Neuronal stem cell (in vitro differentiated cells): Measurements from ENCODE around the gene MYH14.
A peak's percentile ranks its signal among the peaks of the same experiment; 100 is the strongest.

Source experiments
- DNase-seq: peaks from one replicate; pipeline ENCODE4 v3.0.0-alpha.2; 2013; ENCODE audit warnings: low spot score
- H2AFZ ChIP-seq: one replicate; pipeline ENCODE4 v1.6.1; 2013; ENCODE audit warnings: mild to moderate bottlenecking, low read length, inconsistent platforms
- H2AK5ac ChIP-seq: 2 replicates; pipeline ENCODE4 v1.6.1; 2013; ENCODE audit warnings: low read depth, mild to moderate bottlenecking, inconsistent platforms, low read length, moderate library complexity, mixed read lengths
- H2BK120ac ChIP-seq: 2 replicates; pipeline ENCODE4 v1.6.1; 2013; ENCODE audit warnings: low read depth, mild to moderate bottlenecking, inconsistent platforms, low read length, moderate library complexity, mixed read lengths
- H2BK12ac ChIP-seq: one replicate; pipeline ENCODE4 v1.6.1; 2013; ENCODE audit warnings: low read length, inconsistent platforms
- H2BK15ac ChIP-seq: 2 replicates; pipeline ENCODE4 v1.6.1; 2013; ENCODE audit warnings: mild to moderate bottlenecking, low read length, inconsistent platforms, mixed read lengths
- H2BK5ac ChIP-seq: one replicate; pipeline ENCODE4 v1.6.1; 2013; ENCODE audit warnings: inconsistent platforms, mild to moderate bottlenecking, low read length, moderate library complexity
- H3K14ac ChIP-seq: one replicate; pipeline ENCODE4 v1.6.1; 2013; ENCODE audit warnings: low read length, inconsistent platforms
- H3K18ac ChIP-seq: 2 replicates; pipeline ENCODE4 v1.6.1; 2013; ENCODE audit warnings: low read length, inconsistent platforms
- H3K23ac ChIP-seq: 2 replicates; pipeline ENCODE4 v1.6.1; 2013; ENCODE audit warnings: low read depth, mild to moderate bottlenecking, mixed read lengths, low read length, inconsistent platforms; ENCODE audit not compliant: poor library complexity
- H3K27ac ChIP-seq: replicated peaks from 3 replicates; pipeline ENCODE4 v1.5.1; 2013; ENCODE audit warnings: low read length, inconsistent platforms
- H3K27me3 ChIP-seq, 3 experiments: 2 replicates each; pipeline ENCODE4 v1.6.1; 2013; ENCODE audit warnings: low read length in 3 of 3, mild to moderate bottlenecking in 2 of 3, inconsistent platforms in 1 of 3, low read depth in 1 of 3, mixed read lengths in 1 of 3, moderate library complexity in 1 of 3; ENCODE audit not compliant: control insufficient read depth in 3 of 3, insufficient read depth in 3 of 3
- H3K36me3 ChIP-seq, 2 donors: replicated peaks in 1 of 2; 2 replicates each; pipeline ENCODE4 v1.6.1; 2013; ENCODE audit warnings: low read length in 2 of 2; ENCODE audit not compliant: control insufficient read depth in 2 of 2, insufficient read depth in 2 of 2
- H3K4ac ChIP-seq: 2 replicates; pipeline ENCODE4 v1.6.1; 2013; ENCODE audit warnings: inconsistent platforms, mild to moderate bottlenecking, low read length, moderate library complexity
- H3K4me1 ChIP-seq, 2 donors: 1 replicate in 1 of 2; 2 replicates in 1 of 2; pipeline ENCODE4 v1.6.1; 2013; ENCODE audit warnings: low read length in 2 of 2, low read depth in 1 of 2; ENCODE audit not compliant: control insufficient read depth in 2 of 2, insufficient read depth in 1 of 2
- H3K4me2 ChIP-seq: one replicate; pipeline ENCODE4 v1.6.1; 2013; ENCODE audit warnings: mild to moderate bottlenecking, low read length, inconsistent platforms; ENCODE audit not compliant: insufficient read depth, poor library complexity, severe bottlenecking
- H3K4me3 ChIP-seq, 2 donors: 2 replicates each; pipeline ENCODE4 v1.5.1; 2013; ENCODE audit warnings: low read length in 2 of 2, mild to moderate bottlenecking in 2 of 2, inconsistent platforms in 1 of 2, moderate library complexity in 1 of 2
- H3K79me1 ChIP-seq: one replicate; pipeline ENCODE4 v1.6.1; 2013; ENCODE audit warnings: low read depth, mild to moderate bottlenecking, inconsistent platforms, low read length, moderate library complexity
- H3K9ac ChIP-seq: one replicate; pipeline ENCODE4 v1.6.1; 2013; ENCODE audit warnings: mild to moderate bottlenecking, low read depth, low read length, inconsistent platforms; ENCODE audit not compliant: poor library complexity
- H3K9me3 ChIP-seq, 2 donors: replicated peaks in 1 of 2; 2 replicates each; pipeline versions ENCODE3 to v1.6.1; 2013; ENCODE audit warnings: low read length in 2 of 2, mild to moderate bottlenecking in 2 of 2, inconsistent platforms in 1 of 2, low read depth in 1 of 2, mixed read lengths in 1 of 2, moderate library complexity in 1 of 2; ENCODE audit not compliant: control insufficient read depth in 2 of 2, insufficient read depth in 1 of 2
- H4K8ac ChIP-seq: one replicate; pipeline ENCODE4 v1.6.1; 2013; ENCODE audit warnings: low read depth, mild to moderate bottlenecking, inconsistent platforms, low read length, moderate library complexity
- H4K91ac ChIP-seq: one replicate; pipeline ENCODE4 v1.6.1; 2013; ENCODE audit warnings: low read length, low read depth, mild to moderate bottlenecking, inconsistent platforms; ENCODE audit not compliant: poor library complexity
- WGBS, 2 donors: extraction: QIAGEN DNeasy Blood & Tissue Kit; methylation state at CpG; one replicate each; pipeline ENCODE4 v1.1.7; 2013; ENCODE audit warnings: missing lambda C conversion rate in 2 of 2, mixed read lengths in 1 of 2; ENCODE audit not compliant: insufficient read length in 2 of 2, insufficient replicate concordance in 1 of 2; ENCODE audit errors: extremely low coverage in 2 of 2; 5-methylcytosine and 5-hydroxymethylcytosine counted together

The MYH14 gene

GRCh38 chr19:50172726-50173125 is 30.7 kb upstream of the MYH14 start:
- no peak overlapping the region for H2BK120ac ChIP-seq
- H2AK5ac ChIP-seq = no peak overlapping the region
- no peak overlapping the region for H3K18ac ChIP-seq
- peaks cover 0 to 3% (median 0%) of the 10 kb centered on the region in 3 experiments for H3K27me3 ChIP-seq
- no peaks in the 10 kb centered on the region for H3K79me1 ChIP-seq
- no peak overlapping the region for H3K4ac ChIP-seq
- no peak overlapping the region for H2BK12ac ChIP-seq
- no peak overlapping the region for H4K91ac ChIP-seq
- no peak overlapping the region for H3K14ac ChIP-seq
- H3K4me1 ChIP-seq = peaks cover 0 to 1% of the 10 kb centered on the region in 2 donors
- H3K27ac ChIP-seq = no peak overlapping the region
- H2AFZ ChIP-seq = no peak overlapping the region
- H3K4me2 ChIP-seq = no peak overlapping the region
- H4K8ac ChIP-seq = no peak overlapping the region
- no peak overlapping the region for H2BK15ac ChIP-seq
- H3K4me3 ChIP-seq = no peak overlapping the region
- H3K23ac ChIP-seq = no peak overlapping the region
- H3K9me3 ChIP-seq = peaks cover 0 to 2% of the 10 kb centered on the region in 2 donors
- DNase-seq = no peak
- H3K9ac ChIP-seq = no peak overlapping the region
- H3K36me3 ChIP-seq = no peaks in the 10 kb centered on the region
- H2BK5ac ChIP-seq = no peak overlapping the region

GRCh38 chr19:50173127-50173526 is 30.3 kb upstream of the MYH14 start:
- no peak overlapping the region for H3K4ac ChIP-seq
- H2AFZ ChIP-seq = no peak overlapping the region
- no peak overlapping the region for H4K91ac ChIP-seq
- no peak overlapping the region for H3K23ac ChIP-seq
- no peak overlapping the region for H2AK5ac ChIP-seq
- no peak overlapping the region for H2BK120ac ChIP-seq
- no peak overlapping the region for H3K27ac ChIP-seq
- H3K9ac ChIP-seq = peak overlapping the region; percentile 17
- no peak overlapping the region for H3K4me2 ChIP-seq
- no CpG with 5 or more reads among the region's 8 CpGs for WGBS, 2 donors
- H3K79me1 ChIP-seq = no peaks in the 10 kb centered on the region
- H3K14ac ChIP-seq = no peak overlapping the region
- no peak overlapping the region for H2BK5ac ChIP-seq
- H2BK15ac ChIP-seq = no peak overlapping the region
- H3K18ac ChIP-seq = no peak overlapping the region
- peaks cover 0 to 2% of the 10 kb centered on the region in 2 donors for H3K9me3 ChIP-seq
- peaks cover 0 to 3% (median 0%) of the 10 kb centered on the region in 3 experiments for H3K27me3 ChIP-seq
- H3K4me3 ChIP-seq = no peak overlapping the region
- DNase-seq = no peak
- H3K36me3 ChIP-seq = no peaks in the 10 kb centered on the region
- H2BK12ac ChIP-seq = no peak overlapping the region
- H4K8ac ChIP-seq = no peak overlapping the region
- no peaks in the 10 kb centered on the region for H3K4me1 ChIP-seq

GRCh38 chr19:50174100-50174793 is 29.2 kb upstream of the MYH14 start:
- H3K79me1 ChIP-seq = no peaks in the 10 kb centered on the region
- H2BK120ac ChIP-seq = no peak overlapping the region
- H2AFZ ChIP-seq = no peak overlapping the region
- H4K8ac ChIP-seq = no peak overlapping the region
- H3K4ac ChIP-seq = no peak overlapping the region
- H3K9me3 ChIP-seq = no peaks in the 10 kb centered on the region
- H3K4me2 ChIP-seq = no peak overlapping the region
- H3K27me3 ChIP-seq = peaks cover 0 to 3% (median 0%) of the 10 kb centered on the region in 3 experiments
- H3K18ac ChIP-seq = no peak overlapping the region
- no peak overlapping the region for H3K4me3 ChIP-seq
- H3K9ac ChIP-seq = no peak overlapping the region
- H3K4me1 ChIP-seq = no peaks in the 10 kb centered on the region
- no peak overlapping the region for H2AK5ac ChIP-seq
- no peak for DNase-seq
- H4K91ac ChIP-seq = no peak overlapping the region
- H2BK12ac ChIP-seq = no peak overlapping the region
- no peak overlapping the region for H3K14ac ChIP-seq
- H2BK15ac ChIP-seq = no peak overlapping the region
- no peaks in the 10 kb centered on the region for H3K36me3 ChIP-seq
- no CpG with 5 or more reads among the region's 5 CpGs for WGBS, 2 donors
- no peak overlapping the region for H2BK5ac ChIP-seq
- H3K27ac ChIP-seq = no peak overlapping the region
- H3K23ac ChIP-seq = no peak overlapping the region

- peaks cover 0 to 2% of the 10 kb centered on the region in 2 donors for H3K9me3 ChIP-seq
- H3K18ac ChIP-seq = no peak overlapping the region
- peaks cover 0 to 3% (median 0%) of the 10 kb centered on the region in 3 experiments for H3K27me3 ChIP-seq
- H4K8ac ChIP-seq = no peak overlapping the region
- no peaks in the 10 kb centered on the region for H3K4me1 ChIP-seq
- no peak overlapping the region for H3K23ac ChIP-seq
- WGBS, 2 donors = no CpG with 5 or more reads among the region's 10 CpGs
- no peak overlapping the region for H2BK15ac ChIP-seq
- H3K4ac ChIP-seq = no peak overlapping the region
- no peak overlapping the region for H3K9ac ChIP-seq
- H2BK12ac ChIP-seq = no peak overlapping the region
- no peak overlapping the region for H3K4me2 ChIP-seq
- H3K36me3 ChIP-seq = no peaks in the 10 kb centered on the region
- H3K14ac ChIP-seq = no peak overlapping the region
- peak overlapping the region in 1 of 2 donors; percentile 33 for H3K4me3 ChIP-seq
- H3K79me1 ChIP-seq = no peaks in the 10 kb centered on the region
- H2AK5ac ChIP-seq = no peak overlapping the region
- no peak for DNase-seq
- H3K27ac ChIP-seq = no peak overlapping the region
- H2BK120ac ChIP-seq = no peak overlapping the region
- H2AFZ ChIP-seq = no peak overlapping the region
- H2BK5ac ChIP-seq = no peak overlapping the region
- H4K91ac ChIP-seq = no peak overlapping the region
Measured at GRCh38 chr19:50175924-50176323, 27.5 kb upstream of the MYH14 start.
